GM18519 (cell line): ENCODE data around the gene BRMS1.

Experiments
- ATAC-seq: cut with Tn5 transposase; IDR thresholded peaks from one replicate; pipeline ENCODE4 v1.9.1; 2021; ENCODE audit warnings: mild to moderate bottlenecking, moderate library complexity; ENCODE audit not compliant: unreplicated experiment, low FRiP score

The BRMS1 gene

DNA sequence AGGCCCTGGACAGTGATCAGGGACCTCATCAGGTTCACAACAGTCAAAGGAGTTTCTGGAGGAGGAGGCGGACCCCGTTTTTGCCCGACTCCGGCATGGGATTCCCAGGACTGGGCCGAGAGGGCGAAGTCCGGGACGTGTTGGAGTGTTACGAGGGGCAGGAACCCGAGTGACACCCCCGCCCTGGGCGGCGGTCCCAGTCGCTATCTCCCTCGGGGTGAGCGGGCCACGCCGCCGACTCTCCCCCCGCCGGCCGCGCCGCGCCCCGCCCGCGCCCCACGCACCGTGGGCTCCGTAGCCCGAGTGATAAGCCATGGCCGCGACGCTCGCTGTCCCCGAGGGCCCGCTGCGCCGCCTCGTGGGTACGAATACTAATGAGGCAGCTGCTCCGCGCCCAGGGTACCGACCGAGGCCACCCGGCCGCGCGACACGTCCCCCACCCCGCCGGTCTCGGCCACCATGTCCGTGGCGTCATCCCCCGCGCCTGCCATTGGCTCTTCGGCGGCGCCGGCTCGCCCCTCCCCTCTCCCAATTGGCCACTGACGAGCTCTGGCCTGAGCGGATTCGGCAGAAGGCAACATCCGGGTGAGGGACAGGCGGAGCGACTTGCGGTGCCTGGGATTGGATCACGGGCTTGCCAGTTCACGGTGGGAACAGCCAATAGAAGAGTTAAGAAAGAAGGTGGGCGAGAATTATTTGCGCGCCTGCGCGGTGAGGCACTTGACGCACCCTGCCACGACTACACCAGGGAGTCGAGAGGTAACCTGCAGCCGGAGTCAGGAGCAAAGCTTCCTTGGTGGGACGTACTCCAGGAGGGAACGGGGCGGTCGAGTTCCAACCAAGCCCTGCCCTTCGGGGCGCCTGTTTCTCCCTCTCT lies 56.0 kb downstream of the BRMS1 start, which contains the start of gene YIF1A:
YIF1A (minus strand) TSS at position 473 of the 877 bp plus-strand sequence; CDS start at position 315, 158 bp downstream.
- ATAC-seq: peak; percentile 73

DNA sequence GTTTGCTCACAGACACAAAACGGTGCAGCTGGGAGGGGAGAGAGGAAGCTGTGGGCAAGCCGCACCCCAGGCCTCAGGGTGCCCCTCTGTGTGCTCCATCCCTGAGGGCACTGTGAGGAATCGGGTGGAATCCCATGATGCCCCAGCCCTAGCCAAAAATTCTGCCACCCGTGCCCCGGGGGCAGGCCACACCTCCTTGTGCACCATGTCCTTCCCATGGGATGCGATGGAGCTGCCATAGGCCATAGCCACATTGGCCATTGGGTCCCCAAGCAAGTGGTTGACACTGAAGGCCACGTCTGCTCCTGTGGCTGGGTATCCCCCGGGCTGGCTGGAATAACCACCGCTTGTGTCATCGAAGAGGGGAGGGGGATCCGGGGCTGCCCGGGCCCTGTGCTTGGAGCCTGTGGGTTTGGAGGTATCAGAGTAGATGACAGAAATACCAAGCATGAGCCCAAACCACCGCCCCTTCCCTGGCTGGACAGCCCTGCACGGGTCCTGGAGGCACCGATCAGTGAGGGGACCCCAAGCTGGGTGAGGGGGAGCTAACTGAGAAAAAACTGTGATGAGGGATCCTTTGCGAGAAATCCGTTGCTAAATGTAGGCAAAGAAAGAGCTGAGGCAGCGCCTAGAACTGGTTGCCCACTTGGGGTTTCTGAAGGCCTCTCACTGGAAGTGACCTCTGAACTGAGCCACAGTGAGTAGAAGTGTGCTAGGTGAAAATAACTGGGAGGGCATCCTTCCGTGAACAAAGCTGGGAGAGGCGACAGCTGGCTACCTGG lies 56.8 kb downstream of the BRMS1 start:
- no peak for ATAC-seq
